ENCODE results near the gene FAM90A26.
"Not testable (repeated sequence)": the region's sequence is repeated elsewhere in the genome, so short reads cannot be mapped to it uniquely, and the experiment has no call there.

Gene FAM90A26

GRCh38 chr4:9160046-9160445 is 10.2 kb upstream of the FAM90A26 start:
- DNase-seq, result not testable (repeated sequence)

- DNase-seq, result not testable (repeated sequence)
Observed at GRCh38 chr4:9165990-9166389, 4.2 kb upstream of the FAM90A26 start.

GRCh38 chr4:9210357-9210756 is 40.1 kb downstream of the FAM90A26 start, which contains the start of gene USP17L10:
USP17L10 (plus strand) TSS chr4:9210657; CDS start chr4:9210657, 0 bp downstream.
- DNase-seq, result not testable (repeated sequence)

DNA sequence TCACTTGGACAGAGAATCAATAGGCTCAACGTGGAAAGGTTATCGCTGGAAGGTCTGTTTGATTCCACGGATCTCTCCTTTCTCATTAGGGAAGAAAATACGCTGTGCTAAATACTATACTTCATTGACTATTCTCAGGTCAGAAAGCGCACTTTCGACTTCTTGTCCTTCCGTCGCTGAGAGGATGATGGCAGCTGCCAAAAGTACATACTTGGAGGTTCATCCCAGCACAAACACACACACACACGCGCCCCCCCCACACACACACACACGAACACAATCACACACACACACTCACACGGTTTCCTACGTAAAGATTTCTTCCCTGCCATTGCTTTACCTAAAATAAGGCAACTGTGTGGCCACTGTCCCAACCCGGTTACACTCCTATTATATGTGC is 44.5 kb downstream of the FAM90A26 start:
- not testable (repeated sequence) for DNase-seq

DNA sequence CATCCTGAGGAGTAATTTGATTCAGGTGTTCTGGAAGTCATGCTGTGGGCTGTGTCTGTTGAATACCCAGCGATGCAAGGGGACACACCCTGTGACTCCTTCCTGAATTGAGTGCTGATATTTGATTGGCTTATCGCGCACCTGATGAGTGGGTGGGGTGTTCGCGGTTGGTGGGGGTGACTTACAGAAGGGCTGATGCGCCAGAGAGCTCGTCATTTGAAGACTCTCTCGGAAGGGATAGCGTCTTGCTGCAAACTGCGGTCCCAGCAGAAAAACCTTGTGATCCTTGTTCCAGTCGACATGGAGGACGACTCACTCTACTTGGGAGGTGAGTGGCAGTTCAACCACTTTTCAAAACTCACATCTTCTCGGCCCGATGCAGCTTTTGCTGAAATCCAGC is 44.9 kb downstream of the FAM90A26 start, which contains the start of gene USP17L11:
USP17L11 (plus strand) TSS at position 301 of the 400 bp plus-strand sequence; CDS start at position 301, 0 bp downstream.
- not testable (repeated sequence) for DNase-seq

DNA sequence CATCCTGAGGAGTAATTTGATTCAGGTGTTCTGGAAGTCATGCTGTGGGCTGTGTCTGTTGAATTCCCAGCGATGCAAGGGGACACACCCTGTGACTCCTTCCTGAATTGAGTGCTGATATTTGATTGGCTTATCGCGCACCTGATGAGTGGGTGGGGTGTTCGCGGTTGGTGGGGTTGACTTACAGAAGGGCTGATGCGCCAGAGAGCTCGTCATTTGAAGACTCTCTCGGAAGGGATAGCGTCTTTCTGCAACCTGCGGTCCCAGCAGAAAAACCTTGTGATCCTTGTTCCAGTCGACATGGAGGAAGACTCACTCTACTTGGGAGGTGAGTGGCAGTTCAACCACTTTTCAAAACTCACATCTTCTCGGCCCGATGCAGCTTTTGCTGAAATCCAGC is 49.6 kb downstream of the FAM90A26 start, which contains the start of gene USP17L12:
USP17L12 (plus strand) TSS at position 301 of the 400 bp plus-strand sequence; CDS start at position 301, 0 bp downstream.
- DNase-seq, result not testable (repeated sequence)

DNA sequence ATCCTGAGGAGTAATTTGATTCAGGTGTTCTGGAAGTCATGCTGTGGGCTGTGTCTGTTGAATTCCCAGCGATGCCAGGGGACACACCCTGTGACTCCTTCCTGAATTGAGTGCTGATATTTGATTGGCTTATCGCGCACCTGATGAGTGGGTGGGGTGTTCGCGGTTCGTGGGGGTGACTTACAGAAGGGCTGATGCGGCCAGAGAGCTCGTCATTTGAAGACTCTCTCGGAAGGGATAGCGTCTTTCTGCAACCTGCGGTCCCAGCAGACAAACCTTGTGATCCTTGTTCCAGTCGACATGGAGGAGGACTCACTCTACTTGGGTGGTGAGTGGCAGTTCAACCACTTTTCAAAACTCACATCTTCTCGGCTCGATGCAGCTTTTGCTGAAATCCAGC is 54.4 kb downstream of the FAM90A26 start, which contains the start of gene USP17L13:
USP17L13 (plus strand) TSS at position 301 of the 400 bp plus-strand sequence; CDS start at position 301, 0 bp downstream.
- not testable (repeated sequence) for DNase-seq
